Adrenal gland (tissue), 5 donors: ENCODE data around the gene EFHC1.

Experiments used
- POLR2A ChIP-seq, 2 donors: fragments of 450-650 bp; IDR thresholded peaks; one replicate each; pipeline ENCODE4 v1.6.1; 2017; ENCODE audit warnings: antibody characterized with exemption in 2 of 2, mild to moderate bottlenecking in 2 of 2, moderate library complexity in 1 of 2
- TF ChIP-seq, protein P1 (sequence below), 6 experiments: fragments of 450-650 bp in 4 of 6; fragments of 200-600 bp in 2 of 6; sonication (generic) in 1 of 6; IDR thresholded peaks; 1 replicate in 5 of 6; 2 replicates in 1 of 6; pipeline versions ENCODE4 v1.5.1 to v1.8.0; 2016 to 2021; ENCODE audit warnings: antibody characterized with exemption in 6 of 6, mild to moderate bottlenecking in 2 of 6, moderate library complexity in 1 of 6
- donor health status: DM: no; HTN: no; CAD: no.

DNA sequence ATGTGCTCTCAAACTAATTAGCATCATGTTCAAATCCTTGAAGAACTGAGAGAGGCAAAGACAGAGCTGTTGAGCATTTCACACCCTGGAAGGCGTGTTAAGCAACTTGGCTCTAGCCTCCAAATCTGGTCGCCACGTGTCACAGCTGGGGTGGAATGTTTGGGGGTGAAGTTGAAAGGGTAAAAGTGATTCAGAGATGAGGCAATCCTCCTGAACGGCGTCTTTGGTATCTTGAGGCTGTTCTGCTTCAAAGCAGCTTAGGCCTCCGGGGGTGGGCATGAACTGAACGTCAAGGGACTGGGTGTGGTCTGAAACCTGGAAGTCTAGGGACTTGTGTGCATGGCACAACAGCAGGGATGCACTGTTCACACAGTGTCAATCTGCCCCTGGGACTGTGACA, 94.4 kb downstream of the EFHC1 start:
- TF ChIP-seq, protein P1, sequence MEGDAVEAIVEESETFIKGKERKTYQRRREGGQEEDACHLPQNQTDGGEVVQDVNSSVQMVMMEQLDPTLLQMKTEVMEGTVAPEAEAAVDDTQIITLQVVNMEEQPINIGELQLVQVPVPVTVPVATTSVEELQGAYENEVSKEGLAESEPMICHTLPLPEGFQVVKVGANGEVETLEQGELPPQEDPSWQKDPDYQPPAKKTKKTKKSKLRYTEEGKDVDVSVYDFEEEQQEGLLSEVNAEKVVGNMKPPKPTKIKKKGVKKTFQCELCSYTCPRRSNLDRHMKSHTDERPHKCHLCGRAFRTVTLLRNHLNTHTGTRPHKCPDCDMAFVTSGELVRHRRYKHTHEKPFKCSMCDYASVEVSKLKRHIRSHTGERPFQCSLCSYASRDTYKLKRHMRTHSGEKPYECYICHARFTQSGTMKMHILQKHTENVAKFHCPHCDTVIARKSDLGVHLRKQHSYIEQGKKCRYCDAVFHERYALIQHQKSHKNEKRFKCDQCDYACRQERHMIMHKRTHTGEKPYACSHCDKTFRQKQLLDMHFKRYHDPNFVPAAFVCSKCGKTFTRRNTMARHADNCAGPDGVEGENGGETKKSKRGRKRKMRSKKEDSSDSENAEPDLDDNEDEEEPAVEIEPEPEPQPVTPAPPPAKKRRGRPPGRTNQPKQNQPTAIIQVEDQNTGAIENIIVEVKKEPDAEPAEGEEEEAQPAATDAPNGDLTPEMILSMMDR (IDR thresholded peaks at IDR 0.05), result no peak
- TF ChIP-seq POLR2A (IDR thresholded peaks at IDR 0.05), result no peak
